ENCODE measurements around the gene EIF1. TPM values are rescaled to one million over a fixed set of nuclear protein-coding genes. Genes with fewer than 3 reads are reported as not detected.

The EIF1 gene
- total RNA-seq, 1 experiment from 2014 or later: 1,082 TPM

GRCh38 chr17:41665566-41666236, 23.0 kb upstream of the EIF1 start:
- H3K36me3 ChIP-seq (ENCODE audit: control insufficient read depth in 1 of 2, insufficient read depth in 2 of 2, low read length in 2 of 2): no peaks in the 10 kb centered on the region
- H2AFZ ChIP-seq (ENCODE audit: low read depth, low read length, poor library complexity, severe bottlenecking): no peak overlapping the region
- ATAC-seq (peak; percentile 84), DNase-seq (ENCODE audit: low read depth, low spot score) (peak; percentile 66)
- no peaks in the 10 kb centered on the region for H4K20me1 ChIP-seq (ENCODE audit: insufficient read depth)
- peak overlapping the region; percentile 82 for H3K4me2 ChIP-seq (ENCODE audit: low read length)
- peaks cover 14 to 61% of the 10 kb centered on the region in 2 experiments for H3K4me1 ChIP-seq (ENCODE audit: control insufficient read depth in 1 of 2, insufficient read depth in 2 of 2, low read length in 2 of 2)
- peak overlapping the region; percentile 69 for H3K27ac ChIP-seq (ENCODE audit: low read depth, low read length)
- POLR2A ChIA-PET: interaction anchor here (0.6 to 1.7 kb wide), 10 partner anchors 13 to 1050 kb away, joined by 3 to 11 read pairs (median 4); partner anchors contain the start of genes EIF1 and KRT19
- H3K9ac ChIP-seq (ENCODE audit: low read length): peak overlapping the region; percentile 59
- peak overlapping the region; percentile 44 to 57 for H3K4me3 ChIP-seq (replicated peaks in 1 of 2; ENCODE audit: low read depth in 1 of 2, low read length in 2 of 2)
- no peaks in the 10 kb centered on the region for H3K79me2 ChIP-seq (ENCODE audit: insufficient read depth, low read length)
- CTCF ChIA-PET: interaction anchor here (0.6 to 8.7 kb wide), 23 partner anchors 8 to 1127 kb away, joined by 3 to 217 read pairs (median 5); partner anchors contain the start of gene EIF1
- H3K27me3 ChIP-seq (ENCODE audit: insufficient read depth, low read length): no peaks in the 10 kb centered on the region
- TF ChIP-seq CTCF (IDR thresholded peaks at IDR 0.05 in 2 of 3, conservative IDR thresholded peaks at IDR 0.05 in 1 of 3; ENCODE audit: borderline replicate concordance in 1 of 3, insufficient read depth in 1 of 3, low read depth in 2 of 3, low read length in 2 of 3): peak; percentile 70 to 94 (median 92)
- TF ChIP-seq POLR2AphosphoS5 (IDR thresholded peaks at IDR 0.05; ENCODE audit: low read depth, low read length): peak; percentile 66
- no peak for TF ChIP-seq YY1 (IDR thresholded peaks at IDR 0.05; ENCODE audit: extremely low read depth, insufficient replicate concordance, low read depth, low read length)
- TF ChIP-seq RAD21 (IDR thresholded peaks at IDR 0.05; ENCODE audit: low read depth): peak; percentile 42; the same call in 1 of the 2 replicates
- TF ChIP-seq POLR2A (IDR thresholded peaks at IDR 0.05; ENCODE audit: borderline replicate concordance, extremely low read depth, insufficient read depth, insufficient read length): peak; percentile 30
- no peaks in the 10 kb centered on the region for H3K9me2 ChIP-seq (ENCODE audit: insufficient read depth)
- intact Hi-C loops (cut with micrococcal nuclease): loop anchor here (1.0 to 5.0 kb wide), 4 partner anchors 116 to 1307 kb away; no protein-coding TSS in a partner anchor
- no peaks in the 10 kb centered on the region for H3K9me3 ChIP-seq (ENCODE audit: control insufficient read depth in 1 of 2, insufficient read depth in 1 of 2, low read depth in 1 of 2, low read length in 2 of 2)
- BruUV-seq (replicated peaks): no TSS peak
- RAD21 ChIA-PET (ENCODE audit: low non-redundant PET in 1 of 2, low total read pairs in 2 of 2, uncharacterized antibody in 2 of 2, unreplicated experiment in 2 of 2): interaction anchor here (0.5 to 1.7 kb wide), 3 partner anchors 37 to 117 kb away, joined by 3 to 10 read pairs (median 7); no protein-coding TSS in a partner anchor

Measured in HCT116 (cell line).